WTC11 (cell line): ENCODE results near the gene BPGM. TPM values are rescaled to one million over a fixed set of nuclear protein-coding genes. Genes with fewer than 3 reads are reported as not detected.

Experiments used
- ATAC-seq: fragments of 200-7000 bp; cut with Tn5 transposase; 2 replicates; pipeline ENCODE4 v1.10.0; 2021; ENCODE audit warnings: mild to moderate bottlenecking, moderate library complexity
- CTCF ChIA-PET: fragments of 300-600 bp; sonication (Branson Sonifier 250); formaldehyde crosslinking; loops from one replicate; lab custom pipeline; 2021; ENCODE audit warnings: antibody characterized with exemption; lab: Charles Lee
- POLR2A ChIA-PET: fragments of 350-600 bp; sonication (Branson Sonifier 250); formaldehyde crosslinking; loops from one replicate; lab custom pipeline; 2021; ENCODE audit warnings: antibody characterized with exemption; lab: Charles Lee
- DNase-seq: peaks from one replicate; pipeline ENCODE4 v3.0.0; 2021; ENCODE audit warnings: low spot score
- H3K27ac Mint-ChIP-seq: 2 replicates; pipeline ENCODE4 v1.8.0; 2021; ENCODE audit warnings: mixed read lengths
- H3K27me3 Mint-ChIP-seq: 2 replicates; pipeline ENCODE4 v1.8.0; 2021; ENCODE audit warnings: low read depth, mild to moderate bottlenecking, moderate library complexity, mixed read lengths
- H3K36me3 Mint-ChIP-seq: 2 replicates; pipeline ENCODE4 v1.8.0; 2021; ENCODE audit warnings: mixed read lengths
- H3K4me1 Mint-ChIP-seq: 2 replicates; pipeline ENCODE4 v1.8.0; 2022; ENCODE audit warnings: mixed read lengths
- H3K4me3 Mint-ChIP-seq: 2 replicates; pipeline ENCODE4 v1.8.0; 2021; ENCODE audit warnings: mild to moderate bottlenecking, moderate library complexity, mixed read lengths
- H3K9me3 Mint-ChIP-seq: 2 replicates; pipeline ENCODE4 v1.8.0; 2021; ENCODE audit warnings: mixed read lengths
- CBFB ChIP-seq: sonication (generic); formaldehyde crosslinking; IDR thresholded peaks from 2 replicates; pipeline ENCODE4 v1.8.1; 2022; ENCODE audit warnings: mild to moderate bottlenecking, low read depth, missing genetic modification reagents
- EMX1 ChIP-seq: fragments of 250-450 bp; sonication (Bioruptor Pico); IDR thresholded peaks from 2 replicates; pipeline ENCODE4 v1.8.0; 2021; ENCODE audit warnings: mild to moderate bottlenecking
- ESRRA ChIP-seq: sonication (generic); formaldehyde crosslinking; IDR thresholded peaks from 2 replicates; pipeline ENCODE4 v1.8.1; 2022; ENCODE audit warnings: mild to moderate bottlenecking, missing genetic modification reagents, borderline replicate concordance
- ETV6 ChIP-seq: sonication (generic); formaldehyde crosslinking; IDR thresholded peaks from 2 replicates; pipeline ENCODE4 v1.8.1; 2022; ENCODE audit warnings: mild to moderate bottlenecking, missing genetic modification reagents
- NFYB ChIP-seq: sonication (generic); formaldehyde crosslinking; conservative IDR thresholded peaks from 2 replicates; pipeline ENCODE4 v1.8.0; 2022; ENCODE audit warnings: low read depth, missing genetic modification reagents
- NR2C2 ChIP-seq: sonication (generic); formaldehyde crosslinking; IDR thresholded peaks from 2 replicates; pipeline ENCODE4 v1.8.0; 2022; ENCODE audit warnings: mild to moderate bottlenecking, missing genetic modification reagents
- PRRX2 ChIP-seq: fragments of 250-450 bp; sonication (Bioruptor Pico); IDR thresholded peaks from 2 replicates; pipeline ENCODE4 v1.8.0; 2021; ENCODE audit warnings: mild to moderate bottlenecking
- TP53 ChIP-seq: sonication (generic); formaldehyde crosslinking; IDR thresholded peaks from 2 replicates; pipeline ENCODE4 v1.8.1; 2023; ENCODE audit warnings: mild to moderate bottlenecking, missing genetic modification reagents
- ZNF121 ChIP-seq: sonication (generic); formaldehyde crosslinking; IDR thresholded peaks from 2 replicates; pipeline ENCODE4 v1.8.0; 2023; ENCODE audit warnings: missing genetic modification reagents
- ZNF219 ChIP-seq: sonication (generic); formaldehyde crosslinking; IDR thresholded peaks from 2 replicates; pipeline ENCODE4 v1.8.0; 2023; ENCODE audit warnings: missing genetic modification reagents, mild to moderate bottlenecking, borderline replicate concordance
- ZNF317 ChIP-seq: sonication (generic); formaldehyde crosslinking; IDR thresholded peaks from 2 replicates; pipeline ENCODE4 v1.8.1; 2023; ENCODE audit warnings: low read depth, mild to moderate bottlenecking, moderate library complexity, missing genetic modification reagents, borderline replicate concordance
- ZNF423 ChIP-seq: fragments of 250-450 bp; sonication (Bioruptor Pico); IDR thresholded peaks from 2 replicates; pipeline ENCODE4 v2.1.2; 2022; ENCODE audit warnings: mild to moderate bottlenecking, moderate library complexity
- total RNA-seq: library from RNA; stranded (reverse); gene quantifications from 3 replicates; pipeline ENCODE4 v1.2.3, GENCODE V29; 2021
- TF ChIP-seq, protein P1 (sequence below): fragments of 250-450 bp; sonication (Bioruptor Pico); IDR thresholded peaks from 2 replicates; pipeline ENCODE4 v1.9.0; 2021; ENCODE audit warnings: mild to moderate bottlenecking
- TF ChIP-seq, protein P2 (sequence below): fragments of 250-450 bp; sonication (Bioruptor Pico); conservative IDR thresholded peaks from 2 replicates; pipeline ENCODE4 v1.9.0; 2021; ENCODE audit warnings: mild to moderate bottlenecking
- TF ChIP-seq, protein P3 (sequence below): fragments of 250-450 bp; sonication (Bioruptor Pico); IDR thresholded peaks from 2 replicates; pipeline ENCODE4 v1.9.0; 2021; ENCODE audit warnings: mild to moderate bottlenecking
- TF ChIP-seq, protein P4 (sequence below): sonication (generic); formaldehyde crosslinking; IDR thresholded peaks from 2 replicates; pipeline ENCODE4 v1.8.0; 2022; ENCODE audit warnings: mild to moderate bottlenecking, missing genetic modification reagents
- TF ChIP-seq, protein P5 (sequence below): fragments of 250-450 bp; sonication (Bioruptor Pico); IDR thresholded peaks from 2 replicates; pipeline ENCODE4 v1.8.0; 2021; ENCODE audit warnings: mild to moderate bottlenecking
- TF ChIP-seq, protein P6 (sequence below): sonication (generic); formaldehyde crosslinking; IDR thresholded peaks from 2 replicates; pipeline ENCODE4 v1.8.1; 2023; ENCODE audit warnings: mild to moderate bottlenecking, missing genetic modification reagents

The BPGM gene
- total RNA-seq, 1 experiment from 2014 or later = 14.6 TPM

DNA sequence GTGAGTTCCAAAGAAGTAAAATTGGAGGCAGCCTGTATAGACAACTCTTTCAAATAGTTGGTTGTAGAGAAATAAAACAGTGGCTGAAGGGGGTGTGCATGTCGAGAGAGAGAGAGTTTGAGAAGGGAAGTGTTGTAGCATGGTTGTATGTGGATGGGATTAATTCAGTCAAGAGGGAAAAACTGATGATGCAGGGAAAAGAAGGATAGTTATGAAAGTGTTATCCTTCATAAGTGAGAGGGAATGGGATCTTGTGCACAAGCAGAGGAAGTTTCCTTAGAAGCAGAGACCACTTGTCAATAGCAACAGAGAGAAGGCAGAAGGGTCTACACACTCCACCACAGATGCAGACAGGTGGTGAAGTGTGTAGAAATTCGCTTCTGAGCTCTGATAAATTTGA, 30.0 kb upstream of the BPGM start (continued):
- TF ChIP-seq, protein P1, sequence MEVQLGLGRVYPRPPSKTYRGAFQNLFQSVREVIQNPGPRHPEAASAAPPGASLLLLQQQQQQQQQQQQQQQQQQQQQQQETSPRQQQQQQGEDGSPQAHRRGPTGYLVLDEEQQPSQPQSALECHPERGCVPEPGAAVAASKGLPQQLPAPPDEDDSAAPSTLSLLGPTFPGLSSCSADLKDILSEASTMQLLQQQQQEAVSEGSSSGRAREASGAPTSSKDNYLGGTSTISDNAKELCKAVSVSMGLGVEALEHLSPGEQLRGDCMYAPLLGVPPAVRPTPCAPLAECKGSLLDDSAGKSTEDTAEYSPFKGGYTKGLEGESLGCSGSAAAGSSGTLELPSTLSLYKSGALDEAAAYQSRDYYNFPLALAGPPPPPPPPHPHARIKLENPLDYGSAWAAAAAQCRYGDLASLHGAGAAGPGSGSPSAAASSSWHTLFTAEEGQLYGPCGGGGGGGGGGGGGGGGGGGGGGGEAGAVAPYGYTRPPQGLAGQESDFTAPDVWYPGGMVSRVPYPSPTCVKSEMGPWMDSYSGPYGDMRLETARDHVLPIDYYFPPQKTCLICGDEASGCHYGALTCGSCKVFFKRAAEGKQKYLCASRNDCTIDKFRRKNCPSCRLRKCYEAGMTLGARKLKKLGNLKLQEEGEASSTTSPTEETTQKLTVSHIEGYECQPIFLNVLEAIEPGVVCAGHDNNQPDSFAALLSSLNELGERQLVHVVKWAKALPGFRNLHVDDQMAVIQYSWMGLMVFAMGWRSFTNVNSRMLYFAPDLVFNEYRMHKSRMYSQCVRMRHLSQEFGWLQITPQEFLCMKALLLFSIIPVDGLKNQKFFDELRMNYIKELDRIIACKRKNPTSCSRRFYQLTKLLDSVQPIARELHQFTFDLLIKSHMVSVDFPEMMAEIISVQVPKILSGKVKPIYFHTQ = no peak

DNA sequence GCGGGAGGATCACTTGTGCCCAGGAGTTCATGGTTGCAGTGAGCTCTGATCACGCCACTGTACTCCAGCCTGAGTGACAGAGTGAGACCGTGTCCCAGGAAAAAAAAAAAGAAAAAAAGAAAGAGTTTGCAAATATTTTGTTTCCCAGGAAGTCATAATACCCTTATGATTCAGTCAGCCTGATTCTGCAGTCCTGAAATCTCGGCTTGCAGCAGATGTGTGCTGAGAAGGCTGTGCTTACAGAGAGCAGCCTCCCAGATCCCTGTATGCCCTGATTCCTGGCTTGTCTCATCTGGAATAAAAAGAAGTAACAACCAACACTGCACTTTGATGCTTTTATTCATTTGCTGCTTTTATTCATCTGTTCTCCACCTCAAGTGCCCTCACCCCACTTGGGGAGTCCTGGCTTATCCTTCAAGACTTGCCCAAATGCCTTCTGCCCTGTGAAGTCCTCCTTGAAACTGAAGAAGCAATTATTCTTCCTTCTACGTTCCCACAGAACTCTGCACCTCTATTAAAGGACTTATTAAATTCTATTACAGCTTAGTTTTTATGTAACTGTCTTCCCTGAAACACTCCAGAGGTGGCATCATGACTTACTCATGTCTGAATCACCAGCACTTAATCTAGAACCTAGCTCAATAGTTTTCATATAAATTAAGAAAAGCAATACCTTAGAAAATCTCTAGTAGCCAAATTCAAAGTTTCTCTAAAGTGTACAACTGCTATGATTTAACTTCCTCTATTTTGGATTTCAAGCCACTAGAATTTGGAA, 27.7 kb upstream of the BPGM start:
- no peak for TF ChIP-seq EMX1
- no peak for TF ChIP-seq ZNF219 (CRISPR knock-in tag)
- TF ChIP-seq ZNF317 (CRISPR knock-in tag) = no peak
- TF ChIP-seq, protein P2, sequence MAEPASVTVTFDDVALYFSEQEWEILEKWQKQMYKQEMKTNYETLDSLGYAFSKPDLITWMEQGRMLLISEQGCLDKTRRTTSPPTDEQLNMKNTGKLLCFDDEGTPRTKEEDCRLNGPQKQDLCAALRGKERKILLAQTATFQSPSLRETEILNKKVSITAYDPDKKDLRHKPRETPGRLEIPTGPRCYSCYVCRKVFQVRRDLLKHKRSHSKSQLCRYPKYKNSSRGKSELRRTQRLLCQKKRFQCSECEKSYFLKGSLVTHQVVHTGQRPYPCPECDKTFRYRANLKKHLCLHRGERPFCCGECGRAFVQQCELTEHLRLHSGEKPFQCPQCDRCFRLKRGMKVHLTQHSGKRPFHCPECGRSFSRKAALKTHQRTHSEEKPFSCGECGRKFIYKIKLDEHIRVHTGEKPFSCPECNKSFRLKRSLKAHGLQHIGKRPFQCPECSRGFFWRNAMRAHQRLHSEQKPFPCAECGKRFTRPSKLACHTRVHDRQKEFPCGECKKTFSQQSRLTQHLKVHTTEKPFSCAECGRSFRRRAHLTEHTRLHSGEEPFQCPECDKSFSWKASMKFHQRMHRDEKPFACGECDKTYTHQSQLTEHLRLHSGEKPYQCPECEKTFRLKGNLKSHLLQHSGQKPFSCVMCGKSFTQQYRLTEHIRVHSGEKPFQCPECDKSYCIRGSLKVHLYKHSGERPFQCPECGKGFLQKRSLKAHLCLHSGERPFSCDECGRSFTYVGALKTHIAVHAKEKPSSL = no peak
- TF ChIP-seq NFYB (CRISPR knock-in tag) = no peak
- no peak for TF ChIP-seq NR2C2 (CRISPR knock-in tag)
- TF ChIP-seq ZNF121 (CRISPR knock-in tag) = no peak
- TF ChIP-seq, protein P3, sequence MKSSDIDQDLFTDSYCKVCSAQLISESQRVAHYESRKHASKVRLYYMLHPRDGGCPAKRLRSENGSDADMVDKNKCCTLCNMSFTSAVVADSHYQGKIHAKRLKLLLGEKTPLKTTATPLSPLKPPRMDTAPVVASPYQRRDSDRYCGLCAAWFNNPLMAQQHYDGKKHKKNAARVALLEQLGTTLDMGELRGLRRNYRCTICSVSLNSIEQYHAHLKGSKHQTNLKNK (CRISPR knock-in tag) = no peak
- TF ChIP-seq PRRX2 (CRISPR knock-in tag) = no peak
- no peak for TF ChIP-seq ETV6 (CRISPR knock-in tag)
- TF ChIP-seq ZNF423 (CRISPR knock-in tag) = no peak
- TF ChIP-seq, protein P4, sequence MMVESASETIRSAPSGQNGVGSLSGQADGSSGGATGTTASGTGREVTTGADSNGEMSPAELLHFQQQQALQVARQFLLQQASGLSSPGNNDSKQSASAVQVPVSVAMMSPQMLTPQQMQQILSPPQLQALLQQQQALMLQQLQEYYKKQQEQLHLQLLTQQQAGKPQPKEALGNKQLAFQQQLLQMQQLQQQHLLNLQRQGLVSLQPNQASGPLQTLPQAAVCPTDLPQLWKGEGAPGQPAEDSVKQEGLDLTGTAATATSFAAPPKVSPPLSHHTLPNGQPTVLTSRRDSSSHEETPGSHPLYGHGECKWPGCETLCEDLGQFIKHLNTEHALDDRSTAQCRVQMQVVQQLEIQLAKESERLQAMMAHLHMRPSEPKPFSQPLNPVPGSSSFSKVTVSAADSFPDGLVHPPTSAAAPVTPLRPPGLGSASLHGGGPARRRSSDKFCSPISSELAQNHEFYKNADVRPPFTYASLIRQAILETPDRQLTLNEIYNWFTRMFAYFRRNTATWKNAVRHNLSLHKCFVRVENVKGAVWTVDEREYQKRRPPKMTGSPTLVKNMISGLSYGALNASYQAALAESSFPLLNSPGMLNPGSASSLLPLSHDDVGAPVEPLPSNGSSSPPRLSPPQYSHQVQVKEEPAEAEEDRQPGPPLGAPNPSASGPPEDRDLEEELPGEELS (CRISPR knock-in tag) = no peak
- no peak for TF ChIP-seq TP53 (CRISPR knock-in tag)
- no peak for TF ChIP-seq ESRRA (CRISPR knock-in tag)
- TF ChIP-seq, protein P5, sequence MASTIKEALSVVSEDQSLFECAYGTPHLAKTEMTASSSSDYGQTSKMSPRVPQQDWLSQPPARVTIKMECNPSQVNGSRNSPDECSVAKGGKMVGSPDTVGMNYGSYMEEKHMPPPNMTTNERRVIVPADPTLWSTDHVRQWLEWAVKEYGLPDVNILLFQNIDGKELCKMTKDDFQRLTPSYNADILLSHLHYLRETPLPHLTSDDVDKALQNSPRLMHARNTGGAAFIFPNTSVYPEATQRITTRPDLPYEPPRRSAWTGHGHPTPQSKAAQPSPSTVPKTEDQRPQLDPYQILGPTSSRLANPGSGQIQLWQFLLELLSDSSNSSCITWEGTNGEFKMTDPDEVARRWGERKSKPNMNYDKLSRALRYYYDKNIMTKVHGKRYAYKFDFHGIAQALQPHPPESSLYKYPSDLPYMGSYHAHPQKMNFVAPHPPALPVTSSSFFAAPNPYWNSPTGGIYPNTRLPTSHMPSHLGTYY (CRISPR knock-in tag) = no peak
- TF ChIP-seq, protein P6, sequence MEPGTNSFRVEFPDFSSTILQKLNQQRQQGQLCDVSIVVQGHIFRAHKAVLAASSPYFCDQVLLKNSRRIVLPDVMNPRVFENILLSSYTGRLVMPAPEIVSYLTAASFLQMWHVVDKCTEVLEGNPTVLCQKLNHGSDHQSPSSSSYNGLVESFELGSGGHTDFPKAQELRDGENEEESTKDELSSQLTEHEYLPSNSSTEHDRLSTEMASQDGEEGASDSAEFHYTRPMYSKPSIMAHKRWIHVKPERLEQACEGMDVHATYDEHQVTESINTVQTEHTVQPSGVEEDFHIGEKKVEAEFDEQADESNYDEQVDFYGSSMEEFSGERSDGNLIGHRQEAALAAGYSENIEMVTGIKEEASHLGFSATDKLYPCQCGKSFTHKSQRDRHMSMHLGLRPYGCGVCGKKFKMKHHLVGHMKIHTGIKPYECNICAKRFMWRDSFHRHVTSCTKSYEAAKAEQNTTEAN (CRISPR knock-in tag) = no peak
- no peak for TF ChIP-seq CBFB (CRISPR knock-in tag)
- TF ChIP-seq, all 79 proteins: peak for 0
- POLR2A ChIA-PET = no interaction called here

More for the DNA sequence above, 27.7 kb upstream of the BPGM start:
- H3K4me3 Mint-ChIP-seq = no peak overlapping the region
- ATAC-seq = no peak
- no peaks in the 10 kb centered on the region for H3K9me3 Mint-ChIP-seq
- CTCF ChIA-PET = interaction anchor here (1.0 kb wide), 1 partner anchor 187 kb away, joined by 3 read pairs; no protein-coding TSS in a partner anchor
- no peak overlapping the region for H3K27ac Mint-ChIP-seq
- H3K27me3 Mint-ChIP-seq = peaks cover 9% of the 10 kb centered on the region
- no peak for DNase-seq
- H3K36me3 Mint-ChIP-seq = no peaks in the 10 kb centered on the region
- H3K4me1 Mint-ChIP-seq = peaks cover 6% of the 10 kb centered on the region; the same call in 1 of the 2 replicates
